ENCODE results near the gene PARVG. TPM values are rescaled to one million over a fixed set of nuclear protein-coding genes. Genes with fewer than 3 reads are reported as not detected.

PARVG gene
- total RNA-seq, 4 donors from 2014 or later: 1.00 to 37.8 (median 20.6) TPM

DNA sequence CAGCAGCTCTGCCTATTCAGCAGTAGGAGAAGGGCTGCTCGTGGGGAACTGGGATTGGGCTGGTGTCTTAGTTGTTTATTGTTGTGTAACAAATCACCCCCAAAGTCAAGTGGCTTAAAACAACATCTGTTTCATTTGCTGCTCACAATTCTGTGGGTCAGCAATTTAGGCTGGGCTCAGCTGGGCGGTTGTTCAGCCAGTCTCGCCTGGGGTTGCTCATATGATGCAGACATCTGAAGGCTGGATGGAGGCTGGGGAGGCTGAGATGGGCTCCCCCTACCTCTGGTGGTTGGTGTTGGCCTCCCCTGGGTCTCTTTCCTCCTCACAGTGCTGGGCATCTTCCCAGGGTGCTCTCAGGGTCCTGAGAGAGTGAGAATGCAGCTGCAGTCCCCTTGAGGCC, 43.3 kb upstream of the PARVG start:
- intact Hi-C loops (cut with DNase I; ENCODE audit: low total_unique reads) (no loop called here), in situ Hi-C loops (cut with MboI; ENCODE audit: low pct_ligation_motif_present in 1 of 4, low pct_unique_long_range_greater_than_20kb in 1 of 4, low sequenced_read_pairs in 3 of 4) (no loop called here)
- Histone ChIP-seq H3K9me3 (peaks cover 0 to 8% of the 10 kb centered on the region in 2 donors), H3K4me3 (no peak overlapping the region), H3K4me1 (peaks cover 0 to 5% (median 0%) of the 10 kb centered on the region in 4 donors), H3K27me3 (no peaks in the 10 kb centered on the region), H3K36me3 (peaks cover 0 to 9% (median 1%) of the 10 kb centered on the region in 4 donors), H3K27ac (no peak overlapping the region)
- 100% methylated on average over 2 to 3 of the region's 3 CpGs for WGBS, 2 donors (ENCODE audit: low coverage in 1 of 2)
- TF ChIP-seq POLR2AphosphoS5 (IDR thresholded peaks at IDR 0.05): no peak
- TF ChIP-seq, protein P1, sequence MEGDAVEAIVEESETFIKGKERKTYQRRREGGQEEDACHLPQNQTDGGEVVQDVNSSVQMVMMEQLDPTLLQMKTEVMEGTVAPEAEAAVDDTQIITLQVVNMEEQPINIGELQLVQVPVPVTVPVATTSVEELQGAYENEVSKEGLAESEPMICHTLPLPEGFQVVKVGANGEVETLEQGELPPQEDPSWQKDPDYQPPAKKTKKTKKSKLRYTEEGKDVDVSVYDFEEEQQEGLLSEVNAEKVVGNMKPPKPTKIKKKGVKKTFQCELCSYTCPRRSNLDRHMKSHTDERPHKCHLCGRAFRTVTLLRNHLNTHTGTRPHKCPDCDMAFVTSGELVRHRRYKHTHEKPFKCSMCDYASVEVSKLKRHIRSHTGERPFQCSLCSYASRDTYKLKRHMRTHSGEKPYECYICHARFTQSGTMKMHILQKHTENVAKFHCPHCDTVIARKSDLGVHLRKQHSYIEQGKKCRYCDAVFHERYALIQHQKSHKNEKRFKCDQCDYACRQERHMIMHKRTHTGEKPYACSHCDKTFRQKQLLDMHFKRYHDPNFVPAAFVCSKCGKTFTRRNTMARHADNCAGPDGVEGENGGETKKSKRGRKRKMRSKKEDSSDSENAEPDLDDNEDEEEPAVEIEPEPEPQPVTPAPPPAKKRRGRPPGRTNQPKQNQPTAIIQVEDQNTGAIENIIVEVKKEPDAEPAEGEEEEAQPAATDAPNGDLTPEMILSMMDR (IDR thresholded peaks at IDR 0.05): no peak
- TF ChIP-seq EP300 (IDR thresholded peaks at IDR 0.05; ENCODE audit: low read depth): no peak
- TF ChIP-seq POLR2A (IDR thresholded peaks at IDR 0.05): no peak
- DNase-seq: no peak

DNA sequence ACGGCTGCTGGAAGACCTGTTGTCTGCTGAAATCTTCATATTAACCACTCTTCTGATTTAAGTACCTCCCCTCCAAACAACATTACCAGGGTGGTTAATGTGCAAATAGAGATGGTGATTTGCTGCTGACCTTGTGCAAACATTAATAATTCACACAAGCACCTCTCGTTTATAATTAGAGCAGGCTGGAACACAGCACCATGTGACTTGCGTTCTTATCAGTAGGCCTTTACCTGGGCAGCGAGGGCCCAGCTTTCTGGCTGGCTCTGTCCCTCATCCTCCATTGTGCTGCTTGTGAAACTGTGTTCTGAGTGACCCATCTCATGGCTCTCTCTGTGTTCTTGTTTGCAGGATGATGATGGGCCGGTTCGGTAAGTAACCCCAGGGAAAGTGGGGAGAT, 41.0 kb upstream of the PARVG start:
- WGBS, 2 donors (ENCODE audit: low coverage in 1 of 2): 84% methylated on average over 6 of the region's 6 CpGs; no CpG with 5 or more reads in 1 of the 2 donors
- Histone ChIP-seq H3K4me1 (peaks cover 0 to 13% (median 4%) of the 10 kb centered on the region in 4 donors), H3K4me3 (no peak overlapping the region), H3K36me3 (peaks cover 0 to 9% (median 1%) of the 10 kb centered on the region in 4 donors), H3K9me3 (peaks cover 0 to 8% of the 10 kb centered on the region in 2 donors), H3K27ac (no peak overlapping the region), H3K27me3 (no peaks in the 10 kb centered on the region)
- TF ChIP-seq, protein P1 (IDR thresholded peaks at IDR 0.05): no peak
- TF ChIP-seq POLR2AphosphoS5 (IDR thresholded peaks at IDR 0.05): no peak
- TF ChIP-seq POLR2A (IDR thresholded peaks at IDR 0.05): no peak
- no peak for TF ChIP-seq EP300 (IDR thresholded peaks at IDR 0.05; ENCODE audit: low read depth)
- no peak for DNase-seq
- intact Hi-C loops (cut with DNase I; ENCODE audit: low total_unique reads) (no loop called here), in situ Hi-C loops (cut with MboI; ENCODE audit: low pct_ligation_motif_present in 1 of 4, low pct_unique_long_range_greater_than_20kb in 1 of 4, low sequenced_read_pairs in 3 of 4) (no loop called here)

DNA sequence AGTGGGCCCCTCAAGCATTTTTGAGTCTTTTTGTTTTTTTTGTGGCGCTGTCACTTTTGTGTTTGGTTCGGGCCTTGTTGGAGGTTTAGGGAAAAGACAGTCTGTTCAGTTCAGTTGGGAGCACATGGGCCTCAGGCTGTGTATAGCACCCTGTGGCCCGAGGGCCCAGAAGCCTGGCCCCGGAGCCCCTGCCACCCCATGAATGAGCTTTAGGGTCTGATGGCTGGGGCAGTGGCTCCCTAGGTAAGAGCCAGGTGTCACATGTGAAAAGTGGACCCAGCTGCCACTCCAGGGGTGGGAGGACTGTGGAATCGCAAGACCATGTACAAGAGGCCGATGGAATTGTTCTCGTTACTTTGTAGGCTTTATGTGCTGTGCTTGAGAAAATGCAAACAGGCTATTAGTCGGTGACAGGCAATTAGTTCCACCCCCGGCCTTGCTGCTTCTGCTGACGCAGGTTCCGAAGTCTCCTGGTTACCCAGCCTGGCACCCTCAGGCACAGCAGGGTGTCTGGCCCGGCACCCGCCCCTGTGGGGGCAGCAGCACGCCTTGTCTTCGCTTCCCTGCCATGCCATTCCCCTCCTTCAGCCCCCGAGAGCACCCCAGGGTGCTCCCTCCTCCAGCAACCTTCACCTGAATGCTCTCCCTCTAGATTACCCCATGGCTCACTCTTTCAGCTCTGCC, 38.2 kb upstream of the PARVG start:
- H3K36me3 ChIP-seq: no peaks in the 10 kb centered on the region
- H3K4me1 ChIP-seq: peaks cover 0 to 15% (median 4%) of the 10 kb centered on the region in 4 donors
- DNase-seq: no peak
- intact Hi-C loops (cut with DNase I; ENCODE audit: low total_unique reads): no loop called here
- peaks cover 0 to 3% of the 10 kb centered on the region in 2 donors for H3K9me3 ChIP-seq
- peak overlapping the region; percentile 12 to 63 (median 54) for H3K27ac ChIP-seq
- TF ChIP-seq, protein P1 (IDR thresholded peaks at IDR 0.05): no peak
- TF ChIP-seq EP300 (IDR thresholded peaks at IDR 0.05; ENCODE audit: low read depth) (peak; percentile 26), POLR2AphosphoS5 (IDR thresholded peaks at IDR 0.05) (peak in 1 of 3 donors; percentile 33), POLR2A (IDR thresholded peaks at IDR 0.05) (no peak)
- 80 to 82% methylated on average over 1 to 16 of the region's 16 CpGs for WGBS, 2 donors (ENCODE audit: low coverage in 1 of 2)
- in situ Hi-C loops (cut with MboI; ENCODE audit: low pct_ligation_motif_present in 1 of 4, low pct_unique_long_range_greater_than_20kb in 1 of 4, low sequenced_read_pairs in 3 of 4): no loop called here
- H3K4me3 ChIP-seq: no peak overlapping the region
- no peaks in the 10 kb centered on the region for H3K27me3 ChIP-seq

DNA sequence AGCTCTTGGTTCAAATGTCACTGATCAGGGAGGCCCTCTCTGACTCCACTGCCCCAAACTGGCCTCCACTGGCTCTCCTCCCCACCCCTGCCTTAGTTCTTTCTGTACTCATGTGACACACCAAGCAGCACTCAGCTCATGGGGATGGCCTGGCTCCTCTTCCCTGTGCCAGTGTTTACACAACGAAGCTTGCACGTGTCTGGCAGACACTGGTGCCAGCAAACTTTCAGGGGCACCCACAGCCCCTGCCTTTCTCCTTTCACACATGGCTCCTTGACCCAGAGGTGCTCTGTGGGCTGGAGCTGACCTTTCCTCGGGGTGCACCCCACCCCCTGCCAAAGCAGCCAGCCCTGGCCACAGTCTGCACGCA, 37.6 kb upstream of the PARVG start:
- H3K9me3 ChIP-seq: no peaks in the 10 kb centered on the region
- no peak for TF ChIP-seq EP300 (IDR thresholded peaks at IDR 0.05; ENCODE audit: low read depth)
- TF ChIP-seq, protein P1 (IDR thresholded peaks at IDR 0.05): no peak
- TF ChIP-seq POLR2AphosphoS5 (IDR thresholded peaks at IDR 0.05): peak in 2 of 3 donors; percentile 10 to 26
- H3K27ac ChIP-seq: peak overlapping the region; percentile 39 to 63 (median 54)
- intact Hi-C loops (cut with DNase I; ENCODE audit: low total_unique reads) (no loop called here), in situ Hi-C loops (cut with MboI; ENCODE audit: low pct_ligation_motif_present in 1 of 4, low pct_unique_long_range_greater_than_20kb in 1 of 4, low sequenced_read_pairs in 3 of 4) (no loop called here)
- peaks cover 0 to 20% (median 4%) of the 10 kb centered on the region in 4 donors for H3K4me1 ChIP-seq
- peak; percentile 14 for DNase-seq
- no peak overlapping the region for H3K4me3 ChIP-seq
- H3K36me3 ChIP-seq: no peaks in the 10 kb centered on the region
- no peaks in the 10 kb centered on the region for H3K27me3 ChIP-seq
- 42% methylated on average over 4 of the region's 4 CpGs; no CpG with 5 or more reads in 1 of the 2 donors for WGBS, 2 donors (ENCODE audit: low coverage in 1 of 2)
